Peyer's patch (tissue), 4 donors: ENCODE data around the gene UNC5A.

Experiments
- POLR2A ChIP-seq, 2 donors: fragments of 450-650 bp; IDR thresholded peaks; one replicate each; pipeline ENCODE4 v1.5.1; 2017; ENCODE audit warnings: antibody characterized with exemption in 2 of 2, mild to moderate bottlenecking in 2 of 2, moderate library complexity in 2 of 2
- TF ChIP-seq, protein P1 (sequence below), 6 experiments: fragments of 450-650 bp in 4 of 6; fragments of 200-600 bp in 2 of 6; sonication (generic) in 1 of 6; IDR thresholded peaks; one replicate each; pipeline ENCODE4 v1.5.1; 2017 to 2019; ENCODE audit warnings: antibody characterized with exemption in 6 of 6, mild to moderate bottlenecking in 3 of 6, moderate library complexity in 1 of 6

DNA sequence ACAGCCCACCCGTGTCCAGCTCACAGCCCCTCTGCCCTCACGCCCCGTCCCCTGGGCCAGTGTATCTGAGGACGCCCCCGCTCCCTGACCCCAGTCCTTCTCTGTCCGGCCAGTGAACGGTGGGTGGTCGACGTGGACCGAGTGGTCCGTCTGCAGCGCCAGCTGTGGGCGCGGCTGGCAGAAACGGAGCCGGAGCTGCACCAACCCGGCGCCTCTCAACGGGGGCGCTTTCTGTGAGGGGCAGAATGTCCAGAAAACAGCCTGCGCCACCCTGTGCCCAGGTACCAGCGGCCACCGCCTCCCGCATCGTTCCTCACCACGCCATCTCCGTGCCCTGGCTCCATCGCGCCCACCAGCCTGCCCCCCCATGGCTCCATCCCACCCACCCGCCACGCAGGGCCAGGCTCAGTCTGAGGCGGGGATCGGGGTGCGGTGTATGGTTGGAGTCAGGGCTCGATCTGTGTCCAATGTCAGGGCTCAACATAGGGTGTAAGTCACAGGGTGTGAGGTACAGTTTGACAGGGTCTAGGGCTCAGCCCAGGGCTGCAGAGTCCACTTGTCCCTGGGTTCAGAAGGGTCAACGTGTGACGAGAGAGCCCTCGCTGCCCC is 59.2 kb downstream of the UNC5A start:
- TF ChIP-seq, protein P1, sequence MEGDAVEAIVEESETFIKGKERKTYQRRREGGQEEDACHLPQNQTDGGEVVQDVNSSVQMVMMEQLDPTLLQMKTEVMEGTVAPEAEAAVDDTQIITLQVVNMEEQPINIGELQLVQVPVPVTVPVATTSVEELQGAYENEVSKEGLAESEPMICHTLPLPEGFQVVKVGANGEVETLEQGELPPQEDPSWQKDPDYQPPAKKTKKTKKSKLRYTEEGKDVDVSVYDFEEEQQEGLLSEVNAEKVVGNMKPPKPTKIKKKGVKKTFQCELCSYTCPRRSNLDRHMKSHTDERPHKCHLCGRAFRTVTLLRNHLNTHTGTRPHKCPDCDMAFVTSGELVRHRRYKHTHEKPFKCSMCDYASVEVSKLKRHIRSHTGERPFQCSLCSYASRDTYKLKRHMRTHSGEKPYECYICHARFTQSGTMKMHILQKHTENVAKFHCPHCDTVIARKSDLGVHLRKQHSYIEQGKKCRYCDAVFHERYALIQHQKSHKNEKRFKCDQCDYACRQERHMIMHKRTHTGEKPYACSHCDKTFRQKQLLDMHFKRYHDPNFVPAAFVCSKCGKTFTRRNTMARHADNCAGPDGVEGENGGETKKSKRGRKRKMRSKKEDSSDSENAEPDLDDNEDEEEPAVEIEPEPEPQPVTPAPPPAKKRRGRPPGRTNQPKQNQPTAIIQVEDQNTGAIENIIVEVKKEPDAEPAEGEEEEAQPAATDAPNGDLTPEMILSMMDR (IDR thresholded peaks at IDR 0.05) = no peak
- TF ChIP-seq POLR2A (IDR thresholded peaks at IDR 0.05) = no peak
